HL-60 (cell line): Measurements from ENCODE around the gene SCN3A.

Source experiments
- POLR2AphosphoS5 ChIP-seq: IDR thresholded peaks from 2 replicates; pipeline ENCODE4 v1.6.1; 2012; ENCODE audit warnings: low read depth
- TF ChIP-seq, protein P1 (sequence below): IDR thresholded peaks from one replicate; pipeline ENCODE4 v1.5.1; 2011; ENCODE audit warnings: low read length, control low read depth, inconsistent platforms; ENCODE audit not compliant: insufficient read depth

DNA sequence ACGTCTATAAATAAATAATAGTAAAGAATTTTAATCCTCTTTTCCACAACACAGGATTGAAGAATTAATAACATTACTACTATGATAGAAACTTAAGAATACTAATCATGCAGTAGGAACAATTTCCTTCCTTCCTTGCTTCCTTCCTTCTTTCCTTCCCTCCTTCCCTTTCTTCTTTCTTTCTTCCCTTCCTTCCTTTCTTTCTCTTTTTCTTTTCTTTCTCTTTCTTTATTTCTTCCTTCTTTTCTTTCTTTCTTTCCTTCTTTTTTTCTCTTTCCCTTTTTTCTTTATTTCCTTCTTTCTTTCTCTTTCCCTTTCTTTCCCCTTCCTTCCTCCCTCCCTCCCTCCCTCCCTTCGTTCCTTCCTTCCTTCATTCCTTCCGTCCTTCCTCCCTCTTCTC lies 77.6 kb downstream of the SCN3A start:
- TF ChIP-seq, protein P1, sequence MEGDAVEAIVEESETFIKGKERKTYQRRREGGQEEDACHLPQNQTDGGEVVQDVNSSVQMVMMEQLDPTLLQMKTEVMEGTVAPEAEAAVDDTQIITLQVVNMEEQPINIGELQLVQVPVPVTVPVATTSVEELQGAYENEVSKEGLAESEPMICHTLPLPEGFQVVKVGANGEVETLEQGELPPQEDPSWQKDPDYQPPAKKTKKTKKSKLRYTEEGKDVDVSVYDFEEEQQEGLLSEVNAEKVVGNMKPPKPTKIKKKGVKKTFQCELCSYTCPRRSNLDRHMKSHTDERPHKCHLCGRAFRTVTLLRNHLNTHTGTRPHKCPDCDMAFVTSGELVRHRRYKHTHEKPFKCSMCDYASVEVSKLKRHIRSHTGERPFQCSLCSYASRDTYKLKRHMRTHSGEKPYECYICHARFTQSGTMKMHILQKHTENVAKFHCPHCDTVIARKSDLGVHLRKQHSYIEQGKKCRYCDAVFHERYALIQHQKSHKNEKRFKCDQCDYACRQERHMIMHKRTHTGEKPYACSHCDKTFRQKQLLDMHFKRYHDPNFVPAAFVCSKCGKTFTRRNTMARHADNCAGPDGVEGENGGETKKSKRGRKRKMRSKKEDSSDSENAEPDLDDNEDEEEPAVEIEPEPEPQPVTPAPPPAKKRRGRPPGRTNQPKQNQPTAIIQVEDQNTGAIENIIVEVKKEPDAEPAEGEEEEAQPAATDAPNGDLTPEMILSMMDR: no peak
- no peak for TF ChIP-seq POLR2AphosphoS5
